Mesenchymal stem cell (in vitro differentiated cells and primary cell): ENCODE measurements around the gene RNASET2.

ENCODE experiments used
- DNase-seq: peaks from one replicate; pipeline ENCODE4 v3.0.0-alpha.2; 2013
- H2AFZ ChIP-seq: one replicate; pipeline ENCODE4 v1.6.1; 2013; ENCODE audit warnings: low read depth, mild to moderate bottlenecking, control low read depth, inconsistent platforms, low read length, moderate library complexity
- H2AK5ac ChIP-seq: 2 replicates; pipeline ENCODE4 v1.6.1; 2013; ENCODE audit warnings: low read length, moderate library complexity, mild to moderate bottlenecking, inconsistent platforms; ENCODE audit not compliant: severe bottlenecking
- H2BK120ac ChIP-seq: one replicate; pipeline ENCODE4 v1.6.1; 2013; ENCODE audit warnings: low read depth, mild to moderate bottlenecking, inconsistent platforms, low read length, moderate library complexity
- H2BK12ac ChIP-seq, 2 experiments: one replicate each; pipeline ENCODE4 v1.6.1; 2013; ENCODE audit warnings: inconsistent platforms in 2 of 2, low read length in 2 of 2, mild to moderate bottlenecking in 2 of 2, moderate library complexity in 2 of 2, control low read depth in 1 of 2
- H2BK15ac ChIP-seq: one replicate; pipeline ENCODE4 v1.6.1; 2013; ENCODE audit warnings: mild to moderate bottlenecking, low read depth, inconsistent platforms; ENCODE audit not compliant: poor library complexity, severe bottlenecking
- H2BK5ac ChIP-seq: 2 replicates; pipeline ENCODE4 v1.6.1; 2013; ENCODE audit warnings: low read depth, mild to moderate bottlenecking, low read length, control low read depth, inconsistent platforms; ENCODE audit not compliant: poor library complexity, severe bottlenecking
- H3K14ac ChIP-seq, 2 experiments: one replicate each; pipeline ENCODE4 v1.6.1; 2013; ENCODE audit warnings: inconsistent platforms in 2 of 2, low read length in 2 of 2, control low read depth in 1 of 2, mild to moderate bottlenecking in 1 of 2, moderate library complexity in 1 of 2
- H3K18ac ChIP-seq, 2 experiments: one replicate each; pipeline ENCODE4 v1.6.1; 2013; ENCODE audit warnings: inconsistent platforms in 2 of 2, low read length in 2 of 2, control low read depth in 1 of 2, low read depth in 1 of 2, mild to moderate bottlenecking in 1 of 2
- H3K23ac ChIP-seq, 2 experiments: one replicate each; pipeline ENCODE4 v1.6.1; 2013; ENCODE audit warnings: inconsistent platforms in 2 of 2, low read length in 2 of 2, mild to moderate bottlenecking in 2 of 2, moderate library complexity in 2 of 2, control low read depth in 1 of 2
- H3K27ac ChIP-seq: 2 replicates; pipeline ENCODE4 v1.5.1; 2013; ENCODE audit warnings: mild to moderate bottlenecking, moderate library complexity, low read length, control low read depth, inconsistent platforms; ENCODE audit not compliant: poor library complexity, severe bottlenecking
- H3K27me3 ChIP-seq, 2 experiments: 2 replicates each; pipeline versions ENCODE4 v1.6.1 to v1.7.0; 2013; ENCODE audit warnings: low read length in 2 of 2, mild to moderate bottlenecking in 2 of 2, moderate library complexity in 2 of 2, control low read depth in 1 of 2, inconsistent platforms in 1 of 2; ENCODE audit not compliant: control insufficient read depth in 1 of 2, insufficient read depth in 1 of 2
- H3K36me3 ChIP-seq, 2 experiments: 2 replicates each; pipeline versions ENCODE4 v1.6.1 to v1.7.0; 2013; ENCODE audit warnings: low read length in 2 of 2, control low read depth in 1 of 2, inconsistent platforms in 1 of 2, low read depth in 1 of 2, mild to moderate bottlenecking in 1 of 2; ENCODE audit not compliant: insufficient read depth in 2 of 2, control insufficient read depth in 1 of 2
- H3K4ac ChIP-seq, 2 experiments: one replicate each; pipeline ENCODE4 v1.6.1; 2013; ENCODE audit warnings: inconsistent platforms in 2 of 2, low read length in 2 of 2, mild to moderate bottlenecking in 2 of 2, moderate library complexity in 2 of 2, control low read depth in 1 of 2, low read depth in 1 of 2
- H3K4me1 ChIP-seq: 2 replicates; pipeline ENCODE4 v1.6.1; 2013; ENCODE audit warnings: low read depth, low read length, control low read depth; ENCODE audit not compliant: control insufficient read depth, insufficient read depth
- H3K4me2 ChIP-seq: 2 replicates; pipeline ENCODE4 v1.6.1; 2013; ENCODE audit warnings: low read length, mild to moderate bottlenecking, inconsistent platforms; ENCODE audit not compliant: poor library complexity, severe bottlenecking
- H3K4me3 ChIP-seq, 2 experiments: 2 replicates each; pipeline versions ENCODE4 v1.5.1 to v1.7.0; 2013; ENCODE audit warnings: low read length in 2 of 2, mild to moderate bottlenecking in 2 of 2, control low read depth in 1 of 2, low read depth in 1 of 2; ENCODE audit not compliant: insufficient read depth in 1 of 2
- H3K79me1 ChIP-seq: replicated peaks from 2 replicates; pipeline ENCODE4 v1.6.1; 2013; ENCODE audit warnings: mild to moderate bottlenecking, control low read depth, low read length, inconsistent platforms; ENCODE audit not compliant: poor library complexity, severe bottlenecking
- H3K9ac ChIP-seq: 2 replicates; pipeline ENCODE4 v1.7.0; 2013; ENCODE audit warnings: mild to moderate bottlenecking, low read length, moderate library complexity
- H3K9me3 ChIP-seq: 2 replicates; pipeline ENCODE4 v1.7.0; 2013; ENCODE audit warnings: mild to moderate bottlenecking, low read length; ENCODE audit not compliant: control insufficient read depth
- H4K8ac ChIP-seq: one replicate; pipeline ENCODE4 v1.6.1; 2013; ENCODE audit warnings: inconsistent platforms, mild to moderate bottlenecking, low read length, moderate library complexity
- H4K91ac ChIP-seq: one replicate; pipeline ENCODE4 v1.6.1; 2013; ENCODE audit warnings: mild to moderate bottlenecking, low read length, inconsistent platforms
- WGBS: methylation state at CpG from one replicate; pipeline ENCODE4 v1.1.7; 2013; ENCODE audit warnings: mixed read lengths; 5-methylcytosine and 5-hydroxymethylcytosine counted together

RNASET2 gene

GRCh38 chr6:166905505-166906134 lies 50.7 kb downstream of the RNASET2 start:
- H3K9me3 ChIP-seq: no peaks in the 10 kb centered on the region

DNA sequence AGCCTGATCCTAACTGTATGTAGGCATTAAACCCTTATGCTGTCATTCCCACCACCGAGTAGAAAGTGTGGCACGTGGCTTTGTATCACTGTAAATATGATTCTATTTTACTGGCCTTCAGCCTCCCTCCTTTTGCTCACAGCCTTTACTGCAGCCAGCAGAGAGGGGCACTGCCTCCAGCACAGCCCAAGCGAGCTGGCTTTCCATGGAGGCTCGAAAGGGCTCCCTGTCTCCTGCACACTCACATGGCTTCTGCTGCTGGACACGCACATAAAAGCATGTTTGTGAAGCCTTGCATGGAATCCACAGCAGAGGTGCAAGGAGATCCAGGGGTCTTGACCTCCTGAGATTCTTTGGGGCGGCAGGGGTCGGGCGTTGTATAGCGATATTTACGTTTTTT lies 51.3 kb downstream of the RNASET2 start:
- DNase-seq: no peak
- Histone ChIP-seq H3K27ac (no peak overlapping the region), H3K36me3 (no peaks in the 10 kb centered on the region), H2AFZ (no peak overlapping the region), H2BK120ac (no peak overlapping the region), H3K9ac (no peak overlapping the region), H2BK12ac (no peak overlapping the region), H2BK5ac (no peak overlapping the region), H3K4me2 (no peak overlapping the region), H3K4ac (no peak overlapping the region), H3K18ac (no peak overlapping the region), H4K8ac (no peak overlapping the region), H3K4me1 (peaks cover 5% of the 10 kb centered on the region), H3K14ac (no peak overlapping the region), H2AK5ac (no peak overlapping the region), H2BK15ac (no peak overlapping the region), H3K27me3 (peaks cover 15 to 18% of the 10 kb centered on the region in 2 experiments), H3K79me1 (no peaks in the 10 kb centered on the region), H3K4me3 (no peak overlapping the region), H3K23ac (no peak overlapping the region), H3K9me3 (no peaks in the 10 kb centered on the region), H4K91ac (no peak overlapping the region)
- WGBS: 88% methylated on average over 10 of the region's 10 CpGs

More at GRCh38 chr6:166905505-166906134, 50.7 kb downstream of the RNASET2 start:
- H3K36me3 ChIP-seq: no peaks in the 10 kb centered on the region
- no peak overlapping the region for H2BK15ac ChIP-seq
- no peak overlapping the region for H2BK12ac ChIP-seq
- H2AK5ac ChIP-seq: no peak overlapping the region
- no peaks in the 10 kb centered on the region for H3K79me1 ChIP-seq
- H3K18ac ChIP-seq: no peak overlapping the region
- H2BK120ac ChIP-seq: no peak overlapping the region
- no peak overlapping the region for H3K4ac ChIP-seq
- H3K27ac ChIP-seq: no peak overlapping the region
- H3K9ac ChIP-seq: no peak overlapping the region
- H3K27me3 ChIP-seq: peaks cover 15 to 18% of the 10 kb centered on the region in 2 experiments
- H2AFZ ChIP-seq: no peak overlapping the region
- H2BK5ac ChIP-seq: no peak overlapping the region
- no peak overlapping the region for H3K4me2 ChIP-seq
- no peak for DNase-seq
- H4K8ac ChIP-seq: no peak overlapping the region
- no peak overlapping the region for H3K14ac ChIP-seq
- no peak overlapping the region for H4K91ac ChIP-seq
- peaks cover 5% of the 10 kb centered on the region for H3K4me1 ChIP-seq
- H3K4me3 ChIP-seq: no peak overlapping the region
- H3K23ac ChIP-seq: no peak overlapping the region
- 86% methylated on average over 7 of the region's 12 CpGs for WGBS

DNA sequence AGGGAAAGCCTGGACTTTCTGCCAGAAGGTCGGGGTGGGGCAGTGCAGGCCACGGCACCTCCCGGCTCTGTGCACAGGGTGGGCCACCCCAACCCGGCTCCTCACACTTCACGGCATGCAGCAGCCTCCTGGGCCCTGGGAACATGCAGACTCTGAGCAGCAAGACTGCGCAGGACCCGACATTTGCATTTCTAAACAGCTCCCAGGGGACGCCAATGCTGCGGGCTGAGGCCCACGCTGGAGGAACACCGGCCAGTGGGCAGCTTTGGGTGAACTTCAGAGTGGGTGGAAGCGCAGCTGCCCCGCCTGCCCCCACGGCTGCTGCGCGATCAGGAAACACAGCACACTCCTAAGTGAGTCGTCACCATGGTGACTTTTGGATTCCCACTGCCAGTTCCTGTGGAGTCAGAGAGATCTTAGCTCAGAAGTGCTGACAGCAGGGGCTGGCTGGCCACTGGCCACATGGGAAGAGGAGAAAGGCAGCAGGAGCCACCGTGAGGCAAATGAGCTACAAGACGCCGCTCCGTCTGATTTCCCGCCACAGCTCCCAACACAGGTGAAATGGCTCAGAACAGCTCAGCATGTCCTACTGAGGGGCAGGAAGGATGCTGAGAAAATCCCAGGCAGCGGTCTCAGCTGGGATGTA lies 52.1 kb downstream of the RNASET2 start:
- Histone ChIP-seq H3K4me1 (peaks cover 5% of the 10 kb centered on the region), H2BK5ac (no peak overlapping the region), H3K23ac (no peak overlapping the region), H2AK5ac (no peak overlapping the region), H3K27me3 (peaks cover 15 to 18% of the 10 kb centered on the region in 2 experiments), H3K4ac (no peak overlapping the region), H3K4me2 (no peak overlapping the region), H3K14ac (no peak overlapping the region), H3K18ac (no peak overlapping the region), H3K79me1 (no peaks in the 10 kb centered on the region), H2BK12ac (no peak overlapping the region), H3K27ac (no peak overlapping the region), H2BK15ac (no peak overlapping the region), H2AFZ (no peak overlapping the region), H3K9ac (no peak overlapping the region), H2BK120ac (no peak overlapping the region), H3K4me3 (no peak overlapping the region), H4K8ac (no peak overlapping the region), H3K9me3 (no peaks in the 10 kb centered on the region), H4K91ac (no peak overlapping the region), H3K36me3 (no peaks in the 10 kb centered on the region)
- DNase-seq: no peak
- WGBS: 80% methylated on average over 23 of the region's 23 CpGs

DNA sequence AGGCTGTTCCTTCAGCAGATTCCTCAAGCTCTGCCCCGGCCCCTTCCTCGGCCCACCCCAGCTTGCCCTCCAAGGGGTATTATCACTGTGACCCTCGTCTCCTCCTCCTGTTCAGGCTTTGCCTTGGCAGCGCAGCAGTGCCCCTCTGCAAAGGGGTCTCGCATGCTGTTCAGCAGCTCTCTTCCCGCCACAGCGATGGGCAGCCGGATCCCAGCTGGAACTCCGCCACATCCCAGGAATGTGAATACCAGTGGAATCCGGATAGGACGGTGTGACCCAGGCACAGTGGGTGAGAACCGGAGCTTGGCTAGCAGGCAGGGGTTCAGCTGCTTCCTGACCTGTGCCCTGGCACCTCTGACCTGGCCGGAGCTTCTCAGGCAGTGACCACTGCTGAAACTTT lies 52.9 kb downstream of the RNASET2 start:
- no peak for DNase-seq
- no peak overlapping the region for H2BK12ac ChIP-seq
- no peak overlapping the region for H3K14ac ChIP-seq
- no peak overlapping the region for H2AFZ ChIP-seq
- peaks cover 5% of the 10 kb centered on the region for H3K4me1 ChIP-seq
- H3K36me3 ChIP-seq: no peaks in the 10 kb centered on the region
- H3K9me3 ChIP-seq: no peaks in the 10 kb centered on the region
- H2BK120ac ChIP-seq: no peak overlapping the region
- no peak overlapping the region for H2AK5ac ChIP-seq
- no peak overlapping the region for H3K4me3 ChIP-seq
- no peak overlapping the region for H3K23ac ChIP-seq
- no peak overlapping the region for H4K91ac ChIP-seq
- H3K27me3 ChIP-seq: peaks cover 15 to 18% of the 10 kb centered on the region in 2 experiments
- H2BK5ac ChIP-seq: no peak overlapping the region
- WGBS: 89% methylated on average over 13 of the region's 13 CpGs
- no peak overlapping the region for H3K27ac ChIP-seq
- no peak overlapping the region for H3K4ac ChIP-seq
- no peak overlapping the region for H3K4me2 ChIP-seq
- no peak overlapping the region for H3K9ac ChIP-seq
- H2BK15ac ChIP-seq: no peak overlapping the region
- H4K8ac ChIP-seq: no peak overlapping the region
- no peaks in the 10 kb centered on the region for H3K79me1 ChIP-seq
- no peak overlapping the region for H3K18ac ChIP-seq
